ACC112 (cell line): ENCODE measurements around the gene FGF18.

Experiments
- H2AFZ ChIP-seq: fragments of 200-600 bp; sonication (generic); one replicate; pipeline ENCODE4 v1.6.0; 2017; ENCODE audit warnings: antibody characterized with exemption, low read length; ENCODE audit not compliant: unreplicated experiment
- H3K27ac ChIP-seq: fragments of 200-600 bp; sonication (generic); 2 replicates; pipeline ENCODE4 v1.5.1; 2014; ENCODE audit warnings: low read depth, mild to moderate bottlenecking, antibody characterized with exemption, low read length, moderate library complexity
- H3K27me3 ChIP-seq: fragments of 200-600 bp; sonication (generic); 2 replicates; pipeline ENCODE4 v1.6.1; 2014; ENCODE audit warnings: mild to moderate bottlenecking, antibody characterized with exemption, low read length, moderate library complexity, mixed read lengths; ENCODE audit not compliant: insufficient read depth
- H3K36me3 ChIP-seq: fragments of 200-600 bp; sonication (generic); 2 replicates; pipeline ENCODE4 v1.6.1; 2016; ENCODE audit warnings: mild to moderate bottlenecking, antibody characterized with exemption, low read length, moderate library complexity, mixed read lengths; ENCODE audit not compliant: insufficient read depth
- H3K4me1 ChIP-seq: fragments of 200-600 bp; sonication (generic); one replicate; pipeline ENCODE4 v1.6.1; 2016; ENCODE audit warnings: low read length, mixed read lengths; ENCODE audit not compliant: insufficient read depth, unreplicated experiment, control insufficient read depth
- H3K4me3 ChIP-seq: fragments of 200-600 bp; sonication (generic); 2 replicates; pipeline ENCODE4 v1.5.1; 2014; ENCODE audit warnings: mild to moderate bottlenecking, low read depth, low read length
- H3K79me2 ChIP-seq: fragments of 200-600 bp; sonication (generic); one replicate; pipeline ENCODE4 v1.6.0; 2016; ENCODE audit warnings: low read length; ENCODE audit not compliant: control insufficient read depth, unreplicated experiment, insufficient read depth

Gene FGF18

GRCh38 chr5:171498166-171498565 lies 78.7 kb downstream of the FGF18 start:
- H3K36me3 ChIP-seq = no peaks in the 10 kb centered on the region
- no peak overlapping the region for H2AFZ ChIP-seq
- no peaks in the 10 kb centered on the region for H3K27me3 ChIP-seq
- no peak overlapping the region for H3K27ac ChIP-seq
- H3K79me2 ChIP-seq = no peaks in the 10 kb centered on the region
- no peak overlapping the region for H3K4me3 ChIP-seq
- peaks cover 19% of the 10 kb centered on the region for H3K4me1 ChIP-seq

- H3K4me1 ChIP-seq = peaks cover 5% of the 10 kb centered on the region
- H2AFZ ChIP-seq = no peak overlapping the region
- H3K27me3 ChIP-seq = no peaks in the 10 kb centered on the region
- no peaks in the 10 kb centered on the region for H3K36me3 ChIP-seq
- H3K27ac ChIP-seq = no peak overlapping the region
- H3K4me3 ChIP-seq = no peak overlapping the region
- no peaks in the 10 kb centered on the region for H3K79me2 ChIP-seq
Observed at GRCh38 chr5:171499611-171500010, 80.2 kb downstream of the FGF18 start.

GRCh38 chr5:171505473-171506043 lies 86.1 kb downstream of the FGF18 start:
- no peak overlapping the region for H3K4me3 ChIP-seq
- H3K27ac ChIP-seq = no peak overlapping the region
- no peaks in the 10 kb centered on the region for H3K79me2 ChIP-seq
- H2AFZ ChIP-seq = no peak overlapping the region
- H3K36me3 ChIP-seq = no peaks in the 10 kb centered on the region
- no peaks in the 10 kb centered on the region for H3K4me1 ChIP-seq
- H3K27me3 ChIP-seq = no peaks in the 10 kb centered on the region

- H3K79me2 ChIP-seq = no peaks in the 10 kb centered on the region
- no peaks in the 10 kb centered on the region for H3K36me3 ChIP-seq
- no peak overlapping the region for H3K27ac ChIP-seq
- H3K27me3 ChIP-seq = no peaks in the 10 kb centered on the region
- H2AFZ ChIP-seq = no peak overlapping the region
- H3K4me1 ChIP-seq = no peaks in the 10 kb centered on the region
- H3K4me3 ChIP-seq = no peak overlapping the region
Observed at GRCh38 chr5:171506951-171507350, 87.5 kb downstream of the FGF18 start.
